ENCODE data around the gene PPP1R10.

GRCh38 chr6:30565772-30566171 is 51.3 kb downstream of the PPP1R10 start:
- no peak for TF ChIP-seq GATA2 (IDR thresholded peaks at IDR 0.05; ENCODE audit: low read depth, low read length)
- TF ChIP-seq GATA3 (IDR thresholded peaks at IDR 0.05; ENCODE audit: low read depth, low read length) = no peak

All from SH-SY5Y (cell line).